ENCODE data around the gene DENND5A.

DNA sequence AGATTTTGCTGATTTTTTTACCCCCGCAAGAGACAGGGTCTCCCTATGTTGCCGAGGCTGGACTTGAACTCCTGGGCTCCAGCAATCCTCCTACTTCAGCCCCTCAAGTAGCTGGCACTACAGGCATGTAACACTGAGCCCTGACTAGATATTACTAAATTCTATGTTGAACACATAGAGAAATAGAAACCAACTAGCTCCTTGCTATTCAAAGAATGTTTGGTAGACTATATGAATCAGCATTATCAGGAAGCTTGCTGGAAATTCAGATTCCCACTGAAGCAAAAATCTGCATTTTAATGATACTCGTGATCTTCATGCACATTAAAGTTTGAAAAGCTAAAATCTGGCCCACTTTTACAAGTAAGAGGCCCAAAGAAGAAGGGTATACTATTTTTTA lies 37.3 kb upstream of the DENND5A start:
- no peak for TF ChIP-seq NFXL1 (CRISPR knock-in tag; IDR thresholded peaks at IDR 0.05)
- TF ChIP-seq FOXJ3 (CRISPR knock-in tag; IDR thresholded peaks at IDR 0.05), result no peak
- TF ChIP-seq EP300 (IDR thresholded peaks at IDR 0.05; ENCODE audit: low read length), result no peak
- TF ChIP-seq ELF4 (CRISPR knock-in tag; IDR thresholded peaks at IDR 0.05), result no peak
- TF ChIP-seq, protein P1, sequence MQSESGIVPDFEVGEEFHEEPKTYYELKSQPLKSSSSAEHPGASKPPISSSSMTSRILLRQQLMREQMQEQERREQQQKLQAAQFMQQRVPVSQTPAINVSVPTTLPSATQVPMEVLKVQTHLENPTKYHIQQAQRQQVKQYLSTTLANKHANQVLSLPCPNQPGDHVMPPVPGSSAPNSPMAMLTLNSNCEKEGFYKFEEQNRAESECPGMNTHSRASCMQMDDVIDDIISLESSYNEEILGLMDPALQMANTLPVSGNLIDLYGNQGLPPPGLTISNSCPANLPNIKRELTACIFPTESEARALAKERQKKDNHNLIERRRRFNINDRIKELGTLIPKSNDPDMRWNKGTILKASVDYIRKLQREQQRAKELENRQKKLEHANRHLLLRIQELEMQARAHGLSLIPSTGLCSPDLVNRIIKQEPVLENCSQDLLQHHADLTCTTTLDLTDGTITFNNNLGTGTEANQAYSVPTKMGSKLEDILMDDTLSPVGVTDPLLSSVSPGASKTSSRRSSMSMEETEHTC (IDR thresholded peaks at IDR 0.05), result no peak
- no peak for TF ChIP-seq JUN (IDR thresholded peaks at IDR 0.05; ENCODE audit: borderline replicate concordance, low read depth, low read length)
- no peak for TF ChIP-seq JUN (CRISPR knock-in tag; IDR thresholded peaks at IDR 0.05; ENCODE audit: borderline replicate concordance)
- no peak for TF ChIP-seq PHB2 (IDR thresholded peaks at IDR 0.05; ENCODE audit: low read depth)
- no peak for TF ChIP-seq BCOR (IDR thresholded peaks at IDR 0.05)
- no peak for TF ChIP-seq MYC (IDR thresholded peaks at IDR 0.05; ENCODE audit: low read depth, low read length)
- no peak for TF ChIP-seq MYC (CRISPR knock-in tag; IDR thresholded peaks at IDR 0.05; ENCODE audit: borderline replicate concordance, low read depth)
- TF ChIP-seq, protein P2, sequence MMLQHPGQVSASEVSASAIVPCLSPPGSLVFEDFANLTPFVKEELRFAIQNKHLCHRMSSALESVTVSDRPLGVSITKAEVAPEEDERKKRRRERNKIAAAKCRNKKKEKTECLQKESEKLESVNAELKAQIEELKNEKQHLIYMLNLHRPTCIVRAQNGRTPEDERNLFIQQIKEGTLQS (IDR thresholded peaks at IDR 0.05), result no peak
- TF ChIP-seq, protein P2 (CRISPR knock-in tag; conservative IDR thresholded peaks at IDR 0.05), result no peak
- TF ChIP-seq TAF1 (IDR thresholded peaks at IDR 0.05; ENCODE audit: control insufficient read depth, extremely low read depth, insufficient read depth, low read length, severe bottlenecking), result no peak
- TF ChIP-seq, protein P3, sequence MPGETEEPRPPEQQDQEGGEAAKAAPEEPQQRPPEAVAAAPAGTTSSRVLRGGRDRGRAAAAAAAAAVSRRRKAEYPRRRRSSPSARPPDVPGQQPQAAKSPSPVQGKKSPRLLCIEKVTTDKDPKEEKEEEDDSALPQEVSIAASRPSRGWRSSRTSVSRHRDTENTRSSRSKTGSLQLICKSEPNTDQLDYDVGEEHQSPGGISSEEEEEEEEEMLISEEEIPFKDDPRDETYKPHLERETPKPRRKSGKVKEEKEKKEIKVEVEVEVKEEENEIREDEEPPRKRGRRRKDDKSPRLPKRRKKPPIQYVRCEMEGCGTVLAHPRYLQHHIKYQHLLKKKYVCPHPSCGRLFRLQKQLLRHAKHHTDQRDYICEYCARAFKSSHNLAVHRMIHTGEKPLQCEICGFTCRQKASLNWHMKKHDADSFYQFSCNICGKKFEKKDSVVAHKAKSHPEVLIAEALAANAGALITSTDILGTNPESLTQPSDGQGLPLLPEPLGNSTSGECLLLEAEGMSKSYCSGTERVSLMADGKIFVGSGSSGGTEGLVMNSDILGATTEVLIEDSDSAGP (CRISPR knock-in tag; IDR thresholded peaks at IDR 0.05), result no peak
- no peak for TF ChIP-seq JUND (IDR thresholded peaks at IDR 0.05; ENCODE audit: borderline replicate concordance, low read depth, low read length)
- no peak for TF ChIP-seq JUND (tag; IDR thresholded peaks at IDR 0.05; ENCODE audit: borderline replicate concordance, low read depth, low read length)
- TF ChIP-seq, protein P4, sequence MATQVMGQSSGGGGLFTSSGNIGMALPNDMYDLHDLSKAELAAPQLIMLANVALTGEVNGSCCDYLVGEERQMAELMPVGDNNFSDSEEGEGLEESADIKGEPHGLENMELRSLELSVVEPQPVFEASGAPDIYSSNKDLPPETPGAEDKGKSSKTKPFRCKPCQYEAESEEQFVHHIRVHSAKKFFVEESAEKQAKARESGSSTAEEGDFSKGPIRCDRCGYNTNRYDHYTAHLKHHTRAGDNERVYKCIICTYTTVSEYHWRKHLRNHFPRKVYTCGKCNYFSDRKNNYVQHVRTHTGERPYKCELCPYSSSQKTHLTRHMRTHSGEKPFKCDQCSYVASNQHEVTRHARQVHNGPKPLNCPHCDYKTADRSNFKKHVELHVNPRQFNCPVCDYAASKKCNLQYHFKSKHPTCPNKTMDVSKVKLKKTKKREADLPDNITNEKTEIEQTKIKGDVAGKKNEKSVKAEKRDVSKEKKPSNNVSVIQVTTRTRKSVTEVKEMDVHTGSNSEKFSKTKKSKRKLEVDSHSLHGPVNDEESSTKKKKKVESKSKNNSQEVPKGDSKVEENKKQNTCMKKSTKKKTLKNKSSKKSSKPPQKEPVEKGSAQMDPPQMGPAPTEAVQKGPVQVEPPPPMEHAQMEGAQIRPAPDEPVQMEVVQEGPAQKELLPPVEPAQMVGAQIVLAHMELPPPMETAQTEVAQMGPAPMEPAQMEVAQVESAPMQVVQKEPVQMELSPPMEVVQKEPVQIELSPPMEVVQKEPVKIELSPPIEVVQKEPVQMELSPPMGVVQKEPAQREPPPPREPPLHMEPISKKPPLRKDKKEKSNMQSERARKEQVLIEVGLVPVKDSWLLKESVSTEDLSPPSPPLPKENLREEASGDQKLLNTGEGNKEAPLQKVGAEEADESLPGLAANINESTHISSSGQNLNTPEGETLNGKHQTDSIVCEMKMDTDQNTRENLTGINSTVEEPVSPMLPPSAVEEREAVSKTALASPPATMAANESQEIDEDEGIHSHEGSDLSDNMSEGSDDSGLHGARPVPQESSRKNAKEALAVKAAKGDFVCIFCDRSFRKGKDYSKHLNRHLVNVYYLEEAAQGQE (IDR thresholded peaks at IDR 0.05; ENCODE audit: borderline replicate concordance), result no peak
- TF ChIP-seq, protein P4 (CRISPR knock-in tag; IDR thresholded peaks at IDR 0.05; ENCODE audit: low read depth), result no peak
